GM21447 (cell line): Measurements from ENCODE around the gene ZDHHC14.

ENCODE experiments used
- ATAC-seq: cut with Tn5 transposase; IDR thresholded peaks from one replicate; pipeline ENCODE4 v1.9.1; 2021; ENCODE audit not compliant: unreplicated experiment

ZDHHC14 gene

GRCh38 chr6:157726892-157727628 lies 346.1 kb downstream of the ZDHHC14 start:
- ATAC-seq, result no peak
